H1 (cell line): Measurements from ENCODE around the gene OR5V1. TPM values are rescaled to one million over a fixed set of nuclear protein-coding genes. Genes with fewer than 3 reads are reported as not detected.

Experiments
- CTCF ChIA-PET: fragments of 300-600 bp; sonication (Branson Sonifier 250); formaldehyde crosslinking; loops from one replicate; lab custom pipeline; 2021; ENCODE audit not compliant: partially characterized antibody; lab: Charles Lee
- POLR2A ChIA-PET: fragments of 300-600 bp; sonication (Branson Sonifier 250); formaldehyde crosslinking; loops from one replicate; lab custom pipeline; 2021; ENCODE audit warnings: inconsistent platforms; ENCODE audit not compliant: partially characterized antibody; lab: Charles Lee
- DNase-seq, 2 experiments: peaks; one replicate each; pipeline versions ENCODE4 v3.0.0 to v3.0.0-alpha.2; 2010 to 2022; ENCODE audit warnings: low spot score in 2 of 2, low read depth in 1 of 2, mixed read lengths in 1 of 2
- FAIRE-seq: peaks from 2 replicates; lab custom pipeline; 2011; peaks lifted over from hg19 to GRCh38; lab: Jason Lieb, UNC
- H2AFZ ChIP-seq: 2 replicates; pipeline ENCODE4 v1.8.1; 2012; ENCODE audit warnings: low read length, inconsistent platforms
- H2AK5ac ChIP-seq: 2 replicates; pipeline ENCODE4 v1.6.1; 2013; ENCODE audit warnings: low read depth, low read length
- H2BK120ac ChIP-seq: replicated peaks from 2 replicates; pipeline ENCODE3; 2013; ENCODE audit warnings: low read depth, low read length, inconsistent platforms
- H2BK12ac ChIP-seq: 2 replicates; pipeline ENCODE4 v1.6.1; 2013; ENCODE audit warnings: low read depth, low read length
- H2BK15ac ChIP-seq: 2 replicates; pipeline ENCODE4 v1.6.1; 2013; ENCODE audit warnings: low read length
- H2BK20ac ChIP-seq: 2 replicates; pipeline ENCODE4 v1.6.1; 2013; ENCODE audit warnings: low read length
- H2BK5ac ChIP-seq: 2 replicates; pipeline ENCODE4 v1.6.1; 2013; ENCODE audit warnings: low read depth, low read length
- H3K14ac ChIP-seq: 2 replicates; pipeline ENCODE4 v1.6.1; 2013; ENCODE audit warnings: inconsistent platforms; ENCODE audit not compliant: insufficient read length
- H3K18ac ChIP-seq: 2 replicates; pipeline ENCODE4 v1.6.1; 2013; ENCODE audit warnings: low read length; ENCODE audit errors: extremely low read depth
- H3K23ac ChIP-seq: 2 replicates; pipeline ENCODE4 v1.6.1; 2013; ENCODE audit warnings: inconsistent platforms; ENCODE audit not compliant: insufficient read length
- H3K23me2 ChIP-seq: 2 replicates; pipeline ENCODE4 v1.6.1; 2013; ENCODE audit warnings: low read depth, low read length
- H3K27ac ChIP-seq: 2 replicates; pipeline ENCODE4 v1.6.1; 2011; ENCODE audit warnings: low read depth, low read length, inconsistent platforms
- H3K27me3 ChIP-seq, 4 experiments: replicated peaks in 1 of 4; 1 replicate in 1 of 4; 2 replicates in 3 of 4; pipeline versions ENCODE4 v1.6.1 to v1.8.1; 2011 to 2013; ENCODE audit warnings: low read length in 3 of 4, mild to moderate bottlenecking in 3 of 4, inconsistent platforms in 2 of 4, mixed read lengths in 2 of 4, moderate library complexity in 1 of 4; ENCODE audit not compliant: control insufficient read depth in 3 of 4, insufficient read depth in 3 of 4; ENCODE audit errors: extremely low read depth in 1 of 4
- H3K36me3 ChIP-seq, 4 experiments: 2 replicates each; pipeline versions ENCODE4 v1.6.1 to v1.8.1; 2011 to 2013; ENCODE audit warnings: mild to moderate bottlenecking in 4 of 4, low read length in 3 of 4, moderate library complexity in 2 of 4, control low read depth in 1 of 4, inconsistent platforms in 1 of 4; ENCODE audit not compliant: insufficient read depth in 4 of 4, control insufficient read depth in 2 of 4
- H3K4ac ChIP-seq: replicated peaks from 2 replicates; pipeline ENCODE3; 2013; ENCODE audit warnings: low read length, low read depth, mixed read lengths, inconsistent platforms; ENCODE audit not compliant: insufficient read length
- H3K4me1 ChIP-seq, 4 experiments: replicated peaks in 1 of 4; 1 replicate in 1 of 4; 2 replicates in 3 of 4; pipeline versions ENCODE4 v1.6.1 to v1.8.1; 2011 to 2013; ENCODE audit warnings: low read length in 3 of 4, inconsistent platforms in 2 of 4, mixed read lengths in 1 of 4; ENCODE audit not compliant: insufficient read depth in 4 of 4, control insufficient read depth in 3 of 4
- H3K4me2 ChIP-seq, 2 experiments: 2 replicates each; pipeline versions ENCODE4 v1.6.1 to v1.8.1; 2011 to 2013; ENCODE audit warnings: low read depth in 2 of 2, low read length in 2 of 2, control low read depth in 1 of 2, inconsistent platforms in 1 of 2, mild to moderate bottlenecking in 1 of 2; ENCODE audit not compliant: insufficient read depth in 1 of 2
- H3K4me3 ChIP-seq, 4 experiments: fragments of 200-600, 300-600 bp in 1 of 4; sonication (generic), shearing (Covaris generic), sonication (Bioruptor Twin) in 1 of 4; 2 replicates each; pipeline versions ENCODE4 v1.5.1 to v1.8.1; 2011 to 2016; ENCODE audit warnings: low read length in 4 of 4, low read depth in 3 of 4, control low read depth in 2 of 4, inconsistent platforms in 2 of 4, mild to moderate bottlenecking in 2 of 4, mixed read lengths in 1 of 4, moderate library complexity in 1 of 4; ENCODE audit not compliant: insufficient read depth in 2 of 4; ENCODE audit errors: extremely low read depth in 1 of 4
- H3K56ac ChIP-seq: replicated peaks from 2 replicates; pipeline ENCODE3; 2013; ENCODE audit warnings: low read depth, mild to moderate bottlenecking, mixed read lengths, low read length, inconsistent platforms; ENCODE audit not compliant: insufficient read length
- H3K79me1 ChIP-seq: 2 replicates; pipeline ENCODE4 v1.6.1; 2013; ENCODE audit warnings: low read depth, low read length, control low read depth
- H3K79me2 ChIP-seq, 2 experiments: 2 replicates each; pipeline versions ENCODE4 v1.6.1 to v1.8.1; 2012 to 2013; ENCODE audit warnings: low read length in 2 of 2, mild to moderate bottlenecking in 2 of 2, inconsistent platforms in 1 of 2; ENCODE audit not compliant: insufficient read depth in 2 of 2, control insufficient read depth in 1 of 2
- H3K9ac ChIP-seq, 4 experiments: replicated peaks in 1 of 4; 1 replicate in 1 of 4; 2 replicates in 3 of 4; pipeline versions ENCODE4 v1.6.1 to v1.8.1; 2011 to 2013; ENCODE audit warnings: low read depth in 3 of 4, low read length in 3 of 4, control low read depth in 2 of 4, mild to moderate bottlenecking in 2 of 4, moderate library complexity in 2 of 4, inconsistent platforms in 1 of 4; ENCODE audit errors: extremely low read depth in 1 of 4
- H3K9me3 ChIP-seq, 2 experiments: 2 replicates each; pipeline versions ENCODE4 v1.6.1 to v1.8.1; 2012 to 2013; ENCODE audit warnings: mild to moderate bottlenecking in 2 of 2, moderate library complexity in 2 of 2, control low read depth in 1 of 2, inconsistent platforms in 1 of 2, low read depth in 1 of 2, low read length in 1 of 2, mixed read lengths in 1 of 2; ENCODE audit not compliant: insufficient read depth in 2 of 2
- H4K20me1 ChIP-seq, 2 experiments: replicated peaks in 1 of 2; 2 replicates each; pipeline versions ENCODE3 to v1.8.1; 2011 to 2013; ENCODE audit warnings: inconsistent platforms in 2 of 2, low read length in 2 of 2, mild to moderate bottlenecking in 1 of 2; ENCODE audit not compliant: insufficient read depth in 2 of 2, control insufficient read depth in 1 of 2
- H4K5ac ChIP-seq: 2 replicates; pipeline ENCODE4 v1.6.1; 2013; ENCODE audit warnings: low read length, low read depth, mixed read lengths, inconsistent platforms; ENCODE audit not compliant: insufficient read length
- H4K8ac ChIP-seq: 2 replicates; pipeline ENCODE4 v1.8.0; 2013; ENCODE audit warnings: mild to moderate bottlenecking, moderate library complexity, low read length, inconsistent platforms; ENCODE audit not compliant: insufficient read depth; ENCODE audit errors: extremely low read depth
- H4K91ac ChIP-seq: replicated peaks from 2 replicates; pipeline ENCODE3; 2013; ENCODE audit warnings: low read length, mixed read lengths, inconsistent platforms; ENCODE audit not compliant: insufficient read length
- ASH2L ChIP-seq: fragments of 200-600, 300-600 bp; sonication (generic); IDR thresholded peaks from one replicate; pipeline ENCODE4 v1.7.1; 2017; ENCODE audit warnings: low read length
- NANOG ChIP-seq: IDR thresholded peaks from 2 replicates; pipeline ENCODE4 v1.6.1; 2011; ENCODE audit warnings: low read length, low read depth, mild to moderate bottlenecking, inconsistent platforms; ENCODE audit not compliant: insufficient read depth, poor library complexity, severe bottlenecking
- POLR2AphosphoS5 ChIP-seq: IDR thresholded peaks from 2 replicates; pipeline ENCODE4 v1.6.1; 2011; ENCODE audit warnings: low read depth, low read length
- RAD21 ChIP-seq, 2 experiments: IDR thresholded peaks in 1 of 2; conservative IDR thresholded peaks in 1 of 2; 2 replicates each; pipeline ENCODE4 v1.6.1; 2011; ENCODE audit warnings: low read depth in 2 of 2, low read length in 2 of 2, improper control_type of control experiment in 1 of 2, inconsistent platforms in 1 of 2, mild to moderate bottlenecking in 1 of 2, moderate library complexity in 1 of 2
- SP1 ChIP-seq: IDR thresholded peaks from 2 replicates; pipeline ENCODE4 v1.6.1; 2011; ENCODE audit warnings: low read depth, low read length
- TAF7 ChIP-seq: optimal IDR thresholded peaks from 2 replicates; pipeline ENCODE3; 2011; ENCODE audit warnings: low read depth, mild to moderate bottlenecking, inconsistent platforms, low read length, moderate library complexity, borderline replicate concordance
- TCF12 ChIP-seq: IDR thresholded peaks from 2 replicates; pipeline ENCODE4 v1.6.1; 2011; ENCODE audit warnings: low read depth, mild to moderate bottlenecking, low read length
- WGBS, 2 experiments: shearing (Covaris generic) in 1 of 2; methylation state at CpG; one replicate each; pipeline versions ENCODE4 v1.1.6 to v1.1.7; 2013 to 2015; ENCODE audit warnings: low lambda C conversion rate in 2 of 2, mixed read lengths in 2 of 2, inconsistent platforms in 1 of 2, low coverage in 1 of 2, missing lambda C conversion rate in 1 of 2; ENCODE audit not compliant: insufficient replicate concordance in 2 of 2, insufficient coverage in 1 of 2, insufficient read length in 1 of 2; ENCODE audit errors: extremely low coverage in 1 of 2, missing lambda C conversion rate in 1 of 2; 5-methylcytosine and 5-hydroxymethylcytosine counted together
- polyA plus RNA-seq, 7 experiments: library from polyadenylated mRNA; depleted of rRNA in 3 of 7; stranded (reverse) in 5 of 7; unstranded in 2 of 7; fragments of >200 nt in 5 of 7; fragments of 200-250 nt in 2 of 7; gene quantifications; 1 replicate in 5 of 7; 2 replicates in 1 of 7; 4 replicates in 1 of 7; pipeline versions ENCODE4 v1.2.1 to v1.2.3, GENCODE V29; 2011 to 2013; ENCODE audit warnings: missing spikeins in 2 of 7, mixed read lengths in 2 of 7
- total RNA-seq: library from RNA; stranded (reverse); fragmentation: NEBNext Ultra II Directional; extraction: Animal tissue kit (Norgen Biotek cat#: 25700); gene quantifications from 2 replicates; pipeline ENCODE4 v1.2.1, GENCODE V29; 2021
- TF ChIP-seq, protein P1 (sequence below): IDR thresholded peaks from 2 replicates; pipeline ENCODE4 v1.6.1; 2012; ENCODE audit warnings: low read length, inconsistent platforms
- TF ChIP-seq, protein P2 (sequence below): IDR thresholded peaks from 2 replicates; pipeline ENCODE4 v1.6.1; 2012; ENCODE audit warnings: inconsistent platforms

Gene OR5V1
- total and polyA plus RNA-seq, 2 of the 8 experiments (the other 6 are each of a cell fraction or from before 2014, with no cell fraction given): not detected

DNA sequence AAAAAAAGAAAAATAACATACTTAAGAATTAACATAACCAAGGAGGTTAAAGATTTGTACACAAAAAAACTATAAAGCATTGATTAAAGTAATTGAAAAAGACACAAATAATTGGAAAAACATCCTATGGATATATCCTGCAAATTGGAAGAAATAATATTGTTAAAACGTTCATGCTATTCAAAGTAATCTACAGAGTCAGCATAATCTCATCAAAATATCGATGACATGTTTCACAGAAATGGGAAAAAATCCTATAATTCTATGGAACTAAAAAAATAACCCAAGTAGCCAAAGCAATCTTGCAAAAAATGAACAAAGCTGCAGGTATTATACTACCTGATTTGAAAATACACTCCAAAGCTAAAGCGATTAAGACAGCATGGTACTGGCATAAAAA lies 23.3 kb downstream of the OR5V1 start:
- FAIRE-seq: no peak
- no peak for DNase-seq
- POLR2A ChIA-PET: no interaction called here

More for the DNA sequence above, 23.3 kb downstream of the OR5V1 start:
- Histone ChIP-seq H3K4me3 (no peak overlapping the region), H2BK12ac (no peak overlapping the region), H3K79me1 (no peaks in the 10 kb centered on the region), H2AFZ (no peak overlapping the region), H3K36me3 (no peaks in the 10 kb centered on the region), H2BK120ac (no peak overlapping the region), H3K27me3 (no peaks in the 10 kb centered on the region), H3K56ac (no peak overlapping the region), H3K27ac (no peak overlapping the region), H2BK20ac (no peak overlapping the region), H3K9ac (no peak overlapping the region), H3K23me2 (no peaks in the 10 kb centered on the region), H2BK5ac (no peak overlapping the region), H3K18ac (no peak overlapping the region), H4K91ac (no peak overlapping the region), H2AK5ac (no peak overlapping the region), H3K4ac (no peak overlapping the region), H4K20me1 (no peaks in the 10 kb centered on the region), H3K14ac (no peak overlapping the region), H2BK15ac (no peak overlapping the region), H4K5ac (no peak overlapping the region), H3K79me2 (no peaks in the 10 kb centered on the region), H3K9me3 (no peaks in the 10 kb centered on the region), H3K4me1 (no peaks in the 10 kb centered on the region), H3K23ac (no peak overlapping the region), H3K4me2 (no peak overlapping the region), H4K8ac (no peak overlapping the region)
- no peak for TF ChIP-seq TAF7
- no peak for TF ChIP-seq SP1
- TF ChIP-seq TCF12: no peak
- TF ChIP-seq, protein P1, sequence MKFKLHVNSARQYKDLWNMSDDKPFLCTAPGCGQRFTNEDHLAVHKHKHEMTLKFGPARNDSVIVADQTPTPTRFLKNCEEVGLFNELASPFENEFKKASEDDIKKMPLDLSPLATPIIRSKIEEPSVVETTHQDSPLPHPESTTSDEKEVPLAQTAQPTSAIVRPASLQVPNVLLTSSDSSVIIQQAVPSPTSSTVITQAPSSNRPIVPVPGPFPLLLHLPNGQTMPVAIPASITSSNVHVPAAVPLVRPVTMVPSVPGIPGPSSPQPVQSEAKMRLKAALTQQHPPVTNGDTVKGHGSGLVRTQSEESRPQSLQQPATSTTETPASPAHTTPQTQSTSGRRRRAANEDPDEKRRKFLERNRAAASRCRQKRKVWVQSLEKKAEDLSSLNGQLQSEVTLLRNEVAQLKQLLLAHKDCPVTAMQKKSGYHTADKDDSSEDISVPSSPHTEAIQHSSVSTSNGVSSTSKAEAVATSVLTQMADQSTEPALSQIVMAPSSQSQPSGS: no peak
- TF ChIP-seq POLR2AphosphoS5: no peak
- TF ChIP-seq, protein P2, sequence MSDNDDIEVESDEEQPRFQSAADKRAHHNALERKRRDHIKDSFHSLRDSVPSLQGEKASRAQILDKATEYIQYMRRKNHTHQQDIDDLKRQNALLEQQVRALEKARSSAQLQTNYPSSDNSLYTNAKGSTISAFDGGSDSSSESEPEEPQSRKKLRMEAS: no peak
- TF ChIP-seq ASH2L: no peak
- TF ChIP-seq NANOG: no peak
- TF ChIP-seq RAD21 (IDR thresholded peaks at IDR 0.05 in 1 of 2, conservative IDR thresholded peaks at IDR 0.05 in 1 of 2; ENCODE audit: low read depth in 2 of 2, low read length in 2 of 2): no peak
- CTCF ChIA-PET: no interaction called here
- 87% methylated on average over 3 of the region's 3 CpGs; no CpG with 5 or more reads in 1 of the 2 experiments for WGBS, 2 experiments
